ENCODE data around the gene NACAD.

- TF ChIP-seq GATA2 (IDR thresholded peaks at IDR 0.05; ENCODE audit: low read depth, low read length) (no peak), GATA3 (IDR thresholded peaks at IDR 0.05; ENCODE audit: low read depth, low read length) (no peak)
Measured at GRCh38 chr7:45064047-45064725, 24.6 kb downstream of the NACAD start.

Data from SH-SY5Y (cell line).